Uterus (tissue), 2 donors: ENCODE data around the gene TMEM109.

Source experiments
- POLR2A ChIP-seq, 2 donors: fragments of 450-650 bp; IDR thresholded peaks; one replicate each; pipeline ENCODE4 v1.6.1; 2016; ENCODE audit warnings: antibody characterized with exemption in 2 of 2, mild to moderate bottlenecking in 1 of 2, moderate library complexity in 1 of 2
- TF ChIP-seq, protein P1 (sequence below), 4 experiments: fragments of 200-600 bp in 2 of 4; fragments of 450-650 bp in 2 of 4; sonication (generic) in 2 of 4; IDR thresholded peaks; one replicate each; pipeline ENCODE4 v1.5.1; 2016 to 2019; ENCODE audit warnings: antibody characterized with exemption in 4 of 4, mild to moderate bottlenecking in 2 of 4, moderate library complexity in 1 of 4

DNA sequence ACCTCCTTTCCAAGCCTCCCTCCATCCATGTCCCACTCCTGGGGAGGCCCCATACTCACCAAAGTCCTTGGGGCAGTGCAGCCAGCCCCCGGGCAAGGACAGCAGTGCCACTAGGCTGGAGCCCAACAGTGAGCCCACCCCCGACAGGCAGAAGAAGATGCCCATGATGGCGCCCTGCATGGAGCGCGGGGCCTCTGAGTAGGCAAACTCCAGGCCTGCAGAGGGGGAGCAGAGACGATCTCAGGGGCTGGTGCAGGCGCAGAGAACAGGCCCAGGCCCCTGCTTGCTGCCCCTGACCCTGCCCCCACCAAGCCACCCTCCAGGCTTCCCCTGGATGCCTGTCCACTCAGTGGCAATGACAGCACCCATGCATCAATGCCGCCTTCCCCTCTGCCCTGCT lies 23.9 kb downstream of the TMEM109 start:
- TF ChIP-seq, protein P1, sequence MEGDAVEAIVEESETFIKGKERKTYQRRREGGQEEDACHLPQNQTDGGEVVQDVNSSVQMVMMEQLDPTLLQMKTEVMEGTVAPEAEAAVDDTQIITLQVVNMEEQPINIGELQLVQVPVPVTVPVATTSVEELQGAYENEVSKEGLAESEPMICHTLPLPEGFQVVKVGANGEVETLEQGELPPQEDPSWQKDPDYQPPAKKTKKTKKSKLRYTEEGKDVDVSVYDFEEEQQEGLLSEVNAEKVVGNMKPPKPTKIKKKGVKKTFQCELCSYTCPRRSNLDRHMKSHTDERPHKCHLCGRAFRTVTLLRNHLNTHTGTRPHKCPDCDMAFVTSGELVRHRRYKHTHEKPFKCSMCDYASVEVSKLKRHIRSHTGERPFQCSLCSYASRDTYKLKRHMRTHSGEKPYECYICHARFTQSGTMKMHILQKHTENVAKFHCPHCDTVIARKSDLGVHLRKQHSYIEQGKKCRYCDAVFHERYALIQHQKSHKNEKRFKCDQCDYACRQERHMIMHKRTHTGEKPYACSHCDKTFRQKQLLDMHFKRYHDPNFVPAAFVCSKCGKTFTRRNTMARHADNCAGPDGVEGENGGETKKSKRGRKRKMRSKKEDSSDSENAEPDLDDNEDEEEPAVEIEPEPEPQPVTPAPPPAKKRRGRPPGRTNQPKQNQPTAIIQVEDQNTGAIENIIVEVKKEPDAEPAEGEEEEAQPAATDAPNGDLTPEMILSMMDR (IDR thresholded peaks at IDR 0.05), result no peak
- no peak for TF ChIP-seq POLR2A (IDR thresholded peaks at IDR 0.05)
